Neural cell (in vitro differentiated cells): Measurements from ENCODE around the gene PSEN2. TPM values are rescaled to one million over a fixed set of nuclear protein-coding genes. Genes with fewer than 3 reads are reported as not detected.

ENCODE experiments used
- H2AFZ ChIP-seq: fragments of 200-600, 300-800 bp; sonication (generic), shearing (Covaris generic); 2 replicates; pipeline ENCODE4 v1.6.0; 2014; ENCODE audit warnings: low read depth, mild to moderate bottlenecking, antibody characterized with exemption, low read length, moderate library complexity
- H3F3A ChIP-seq: fragments of 200-600 bp; shearing (Covaris generic); 2 replicates; pipeline ENCODE4 v1.6.1; 2016; ENCODE audit warnings: mild to moderate bottlenecking, moderate library complexity, mixed read lengths, antibody characterized with exemption, low read length; ENCODE audit not compliant: insufficient read depth, poor library complexity, severe bottlenecking
- H3K27ac ChIP-seq: fragments of 200-600, 300-800 bp; sonication (generic), shearing (Covaris generic); 2 replicates; pipeline ENCODE4 v1.5.1; 2014; ENCODE audit warnings: mild to moderate bottlenecking, low read length, moderate library complexity
- H3K27me3 ChIP-seq: fragments of 300-800, 200-600 bp; sonication (generic), shearing (Covaris generic); 2 replicates; pipeline ENCODE4 v1.6.0; 2014; ENCODE audit warnings: mild to moderate bottlenecking, low read depth, low read length, moderate library complexity; ENCODE audit not compliant: insufficient read depth
- H3K36me3 ChIP-seq: fragments of 300-800, 200-600 bp; sonication (generic), shearing (Covaris generic); 2 replicates; pipeline ENCODE4 v1.5.1; 2014; ENCODE audit warnings: mild to moderate bottlenecking, antibody characterized with exemption, low read length, moderate library complexity; ENCODE audit not compliant: insufficient read depth
- H3K4me2 ChIP-seq: fragments of 300-800, 200-600 bp; sonication (generic), shearing (Covaris generic); 2 replicates; pipeline ENCODE4 v1.6.0; 2014; ENCODE audit warnings: mild to moderate bottlenecking, low read length
- H3K4me3 ChIP-seq: fragments of 300-800, 200-600 bp; sonication (generic), shearing (Covaris generic); 2 replicates; pipeline ENCODE4 v1.5.1; 2014; ENCODE audit warnings: mild to moderate bottlenecking, low read length, moderate library complexity
- H3K79me2 ChIP-seq: fragments of 200-600 bp; shearing (Covaris generic); replicated peaks from 2 replicates; pipeline ENCODE4 v1.6.0; 2014; ENCODE audit warnings: mild to moderate bottlenecking, low read length, moderate library complexity; ENCODE audit not compliant: insufficient read depth
- H3K9ac ChIP-seq: fragments of 300-800, 200-600 bp; sonication (generic), shearing (Covaris generic); 2 replicates; pipeline ENCODE4 v1.6.1; 2016; ENCODE audit warnings: mild to moderate bottlenecking, low read length, mixed read lengths
- H3K9me2 ChIP-seq: fragments of 200-600 bp; shearing (Covaris generic); 2 replicates; pipeline ENCODE4 v1.6.1; 2016; ENCODE audit warnings: mild to moderate bottlenecking, low read length, mixed read lengths; ENCODE audit not compliant: insufficient read depth
- H3K9me3 ChIP-seq: fragments of 200-600, 300-800 bp; sonication (generic), shearing (Covaris generic); 2 replicates; pipeline ENCODE4 v1.6.1; 2016; ENCODE audit warnings: mild to moderate bottlenecking, mixed run types, low read length, moderate library complexity, mixed read lengths
- H4K20me1 ChIP-seq: fragments of 200-600 bp; shearing (Covaris generic); 2 replicates; pipeline ENCODE4 v1.6.1; 2016; ENCODE audit warnings: mild to moderate bottlenecking, mixed run types; ENCODE audit not compliant: insufficient read depth
- CTCF ChIP-seq: fragments of 450-650 bp; IDR thresholded peaks from 2 replicates; pipeline ENCODE4 v1.5.1; 2014; ENCODE audit warnings: antibody characterized with exemption, mild to moderate bottlenecking, moderate library complexity; ENCODE audit not compliant: poor library complexity, severe bottlenecking
- EP300 ChIP-seq: fragments of 450-650 bp; conservative IDR thresholded peaks from 2 replicates; pipeline ENCODE4 v1.6.1; 2014; ENCODE audit warnings: antibody characterized with exemption, mild to moderate bottlenecking, moderate library complexity; ENCODE audit not compliant: poor library complexity, severe bottlenecking
- EZH2 ChIP-seq: fragments of 200-600, 300-800 bp; shearing (Covaris generic), sonication (generic); IDR thresholded peaks from 2 replicates; pipeline ENCODE4 v1.6.1; 2014; ENCODE audit warnings: antibody characterized with exemption, low read length, borderline replicate concordance, mild to moderate bottlenecking; ENCODE audit not compliant: insufficient read depth, poor library complexity, severe bottlenecking
- MXI1 ChIP-seq: fragments of 450-650 bp; conservative IDR thresholded peaks from 2 replicates; pipeline ENCODE4 v1.6.1; 2014; ENCODE audit warnings: antibody characterized with exemption, mild to moderate bottlenecking; ENCODE audit not compliant: poor library complexity, severe bottlenecking
- POLR2AphosphoS5 ChIP-seq: IDR thresholded peaks from 2 replicates; pipeline ENCODE4 v1.6.1; 2012
- RAD21 ChIP-seq: fragments of 450-650 bp; conservative IDR thresholded peaks from 2 replicates; pipeline ENCODE4 v1.6.1; 2014; ENCODE audit warnings: antibody characterized with exemption, mild to moderate bottlenecking, moderate library complexity
- SMC3 ChIP-seq: fragments of 450-650 bp; conservative IDR thresholded peaks from 2 replicates; pipeline ENCODE4 v1.6.1; 2014; ENCODE audit warnings: antibody characterized with exemption, mild to moderate bottlenecking, moderate library complexity; ENCODE audit not compliant: poor library complexity
- TAF1 ChIP-seq: IDR thresholded peaks from 2 replicates; pipeline ENCODE4 v1.6.1; 2012; ENCODE audit warnings: low read depth
- polyA plus RNA-seq: library from polyadenylated mRNA; depleted of rRNA; stranded (reverse); fragments of >200 nt; gene quantifications from 2 replicates; pipeline ENCODE4 v1.2.3, GENCODE V29; 2014
- TF ChIP-seq, protein P1 (sequence below): IDR thresholded peaks from 2 replicates; pipeline ENCODE4 v1.6.1; 2012; ENCODE audit warnings: borderline replicate concordance

The PSEN2 gene
- polyA plus RNA-seq, 1 donor from 2014 or later: 12.9 TPM

GRCh38 chr1:226882631-226883409, 12.4 kb downstream of the PSEN2 start:
- Histone ChIP-seq H3K36me3 (no peaks in the 10 kb centered on the region), H3K9me2 (no peaks in the 10 kb centered on the region), H3F3A (no peaks in the 10 kb centered on the region), H3K4me3 (no peak overlapping the region), H3K27ac (no peak overlapping the region), H3K79me2 (no peaks in the 10 kb centered on the region), H4K20me1 (no peaks in the 10 kb centered on the region), H3K27me3 (no peaks in the 10 kb centered on the region), H2AFZ (no peak overlapping the region), H3K9ac (no peak overlapping the region), H3K9me3 (no peaks in the 10 kb centered on the region), H3K4me2 (no peak overlapping the region)
- TF ChIP-seq, protein P1, sequence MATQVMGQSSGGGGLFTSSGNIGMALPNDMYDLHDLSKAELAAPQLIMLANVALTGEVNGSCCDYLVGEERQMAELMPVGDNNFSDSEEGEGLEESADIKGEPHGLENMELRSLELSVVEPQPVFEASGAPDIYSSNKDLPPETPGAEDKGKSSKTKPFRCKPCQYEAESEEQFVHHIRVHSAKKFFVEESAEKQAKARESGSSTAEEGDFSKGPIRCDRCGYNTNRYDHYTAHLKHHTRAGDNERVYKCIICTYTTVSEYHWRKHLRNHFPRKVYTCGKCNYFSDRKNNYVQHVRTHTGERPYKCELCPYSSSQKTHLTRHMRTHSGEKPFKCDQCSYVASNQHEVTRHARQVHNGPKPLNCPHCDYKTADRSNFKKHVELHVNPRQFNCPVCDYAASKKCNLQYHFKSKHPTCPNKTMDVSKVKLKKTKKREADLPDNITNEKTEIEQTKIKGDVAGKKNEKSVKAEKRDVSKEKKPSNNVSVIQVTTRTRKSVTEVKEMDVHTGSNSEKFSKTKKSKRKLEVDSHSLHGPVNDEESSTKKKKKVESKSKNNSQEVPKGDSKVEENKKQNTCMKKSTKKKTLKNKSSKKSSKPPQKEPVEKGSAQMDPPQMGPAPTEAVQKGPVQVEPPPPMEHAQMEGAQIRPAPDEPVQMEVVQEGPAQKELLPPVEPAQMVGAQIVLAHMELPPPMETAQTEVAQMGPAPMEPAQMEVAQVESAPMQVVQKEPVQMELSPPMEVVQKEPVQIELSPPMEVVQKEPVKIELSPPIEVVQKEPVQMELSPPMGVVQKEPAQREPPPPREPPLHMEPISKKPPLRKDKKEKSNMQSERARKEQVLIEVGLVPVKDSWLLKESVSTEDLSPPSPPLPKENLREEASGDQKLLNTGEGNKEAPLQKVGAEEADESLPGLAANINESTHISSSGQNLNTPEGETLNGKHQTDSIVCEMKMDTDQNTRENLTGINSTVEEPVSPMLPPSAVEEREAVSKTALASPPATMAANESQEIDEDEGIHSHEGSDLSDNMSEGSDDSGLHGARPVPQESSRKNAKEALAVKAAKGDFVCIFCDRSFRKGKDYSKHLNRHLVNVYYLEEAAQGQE: no peak

DNA sequence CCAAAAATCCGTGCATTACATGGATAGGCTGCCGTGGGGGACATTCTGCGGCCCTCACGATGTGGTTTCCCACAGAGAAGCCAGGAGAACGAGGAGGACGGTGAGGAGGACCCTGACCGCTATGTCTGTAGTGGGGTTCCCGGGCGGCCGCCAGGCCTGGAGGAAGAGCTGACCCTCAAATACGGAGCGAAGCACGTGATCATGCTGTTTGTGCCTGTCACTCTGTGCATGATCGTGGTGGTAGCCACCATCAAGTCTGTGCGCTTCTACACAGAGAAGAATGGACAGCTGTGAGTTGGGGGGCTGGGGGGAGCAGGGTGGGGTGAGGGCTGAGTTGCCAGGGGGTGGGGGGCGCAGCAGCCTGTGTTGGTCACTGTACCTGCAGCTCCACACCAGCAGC, 13.2 kb downstream of the PSEN2 start:
- Histone ChIP-seq H3K9me2 (no peaks in the 10 kb centered on the region), H3K9ac (no peak overlapping the region), H3F3A (no peaks in the 10 kb centered on the region), H3K9me3 (no peaks in the 10 kb centered on the region), H3K36me3 (no peaks in the 10 kb centered on the region), H3K27ac (no peak overlapping the region), H3K79me2 (no peaks in the 10 kb centered on the region), H3K4me3 (no peak overlapping the region), H4K20me1 (no peaks in the 10 kb centered on the region), H3K27me3 (no peaks in the 10 kb centered on the region), H3K4me2 (no peak overlapping the region), H2AFZ (no peak overlapping the region)
- no peak for TF ChIP-seq EP300
- TF ChIP-seq POLR2AphosphoS5: no peak
- TF ChIP-seq, protein P1: no peak
- no peak for TF ChIP-seq TAF1
- TF ChIP-seq EZH2: no peak
- TF ChIP-seq RAD21: no peak
- TF ChIP-seq MXI1: no peak
- no peak for TF ChIP-seq CTCF
- TF ChIP-seq SMC3: no peak
